SU-DHL-6 (cell line): Measurements from ENCODE around the gene RNF123.

Experiments used
- H2AFZ ChIP-seq: fragments of 200-600 bp; sonication (generic); 2 replicates; pipeline ENCODE4 v1.6.1; 2014; ENCODE audit warnings: low read depth, mild to moderate bottlenecking, moderate library complexity, mixed read lengths, antibody characterized with exemption, low read length; ENCODE audit not compliant: severe bottlenecking
- H3F3A ChIP-seq: fragments of 200-600 bp; shearing (Covaris generic); 2 replicates; pipeline ENCODE4 v1.6.0; 2016; ENCODE audit warnings: antibody characterized with exemption, mild to moderate bottlenecking; ENCODE audit not compliant: insufficient read depth
- H3K27ac ChIP-seq: fragments of 200-600 bp; sonication (generic); 2 replicates; pipeline ENCODE4 v1.5.1; 2016; ENCODE audit warnings: low read depth, mild to moderate bottlenecking, low read length, moderate library complexity, mixed read lengths
- H3K27me3 ChIP-seq: fragments of 200-600 bp; sonication (generic), shearing (Covaris generic); 2 replicates; pipeline ENCODE4 v1.6.0; 2014; ENCODE audit warnings: mild to moderate bottlenecking, low read length
- H3K36me3 ChIP-seq: fragments of 200-600 bp; sonication (generic); 2 replicates; pipeline ENCODE4 v1.6.1; 2014; ENCODE audit warnings: mild to moderate bottlenecking, low read length, mixed read lengths
- H3K4me2 ChIP-seq: fragments of 300-600, 200-600 bp; shearing (Covaris generic), sonication (generic); 2 replicates; pipeline ENCODE4 v1.6.0; 2014; ENCODE audit warnings: low read length, low read depth, mild to moderate bottlenecking; ENCODE audit not compliant: poor library complexity, severe bottlenecking
- H3K4me3 ChIP-seq: fragments of 200-600 bp; sonication (generic); 2 replicates; pipeline ENCODE4 v1.5.1; 2014; ENCODE audit warnings: antibody characterized with exemption, low read length, mild to moderate bottlenecking, mixed read lengths; ENCODE audit not compliant: insufficient read depth, poor library complexity, severe bottlenecking
- H3K79me2 ChIP-seq: fragments of 200-600 bp; sonication (generic); 2 replicates; pipeline ENCODE4 v1.6.1; 2014; ENCODE audit warnings: mild to moderate bottlenecking, low read length, moderate library complexity; ENCODE audit not compliant: insufficient read depth
- H3K9ac ChIP-seq: fragments of 200-600 bp; sonication (generic); 2 replicates; pipeline ENCODE4 v1.7.0; 2014; ENCODE audit warnings: mild to moderate bottlenecking, low read length
- H3K9me2 ChIP-seq: fragments of 200-600 bp; sonication (generic); replicated peaks from 2 replicates; pipeline ENCODE4 v1.6.1; 2014; ENCODE audit warnings: low read length; ENCODE audit not compliant: insufficient read depth
- H3K9me3 ChIP-seq: fragments of 200-600 bp; sonication (generic); 2 replicates; pipeline ENCODE4 v1.6.1; 2014; ENCODE audit warnings: low read length, mixed read lengths; ENCODE audit not compliant: insufficient read depth
- H4K20me1 ChIP-seq: fragments of 200-600 bp; sonication (generic); 2 replicates; pipeline ENCODE4 v1.6.1; 2014; ENCODE audit warnings: low read depth, mild to moderate bottlenecking, antibody characterized with exemption, low read length, moderate library complexity, mixed read lengths
- EZH2phosphoT487 ChIP-seq: fragments of 200-600 bp; sonication (generic), shearing (Covaris generic); conservative IDR thresholded peaks from 2 replicates; pipeline ENCODE4 v1.6.1; 2018; ENCODE audit warnings: mild to moderate bottlenecking, antibody characterized with exemption, low read length, moderate library complexity, mixed read lengths
- TF ChIP-seq, protein P1 (sequence below): fragments of 200-600 bp; sonication (generic); IDR thresholded peaks from one replicate; pipeline ENCODE4 v1.5.1; 2017; ENCODE audit warnings: antibody characterized with exemption, mild to moderate bottlenecking, low read length, moderate library complexity; ENCODE audit not compliant: insufficient read depth, poor library complexity, severe bottlenecking

RNF123 gene

DNA sequence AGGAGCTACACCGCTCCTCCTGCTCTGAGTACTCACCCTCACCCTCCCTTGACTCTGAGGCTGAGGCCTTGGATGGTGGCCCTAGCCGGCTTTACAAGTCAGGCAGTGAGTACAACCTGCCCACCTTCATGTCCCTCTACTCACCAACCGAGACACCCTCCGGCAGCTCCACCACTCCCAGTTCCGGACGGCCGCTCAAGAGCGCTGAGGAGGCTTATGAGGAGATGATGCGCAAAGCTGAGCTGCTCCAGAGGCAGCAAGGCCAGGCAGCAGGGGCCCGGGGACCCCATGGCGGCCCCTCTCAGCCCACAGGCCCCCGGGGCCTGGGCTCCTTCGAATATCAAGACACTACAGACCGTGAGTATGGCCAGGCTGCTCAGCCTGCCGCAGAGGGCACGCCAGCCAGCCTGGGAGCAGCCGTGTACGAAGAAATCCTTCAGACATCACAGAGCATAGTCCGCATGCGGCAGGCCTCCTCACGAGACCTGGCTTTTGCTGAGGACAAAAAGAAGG lies 36.4 kb upstream of the RNF123 start:
- H3K79me2 ChIP-seq, result no peaks in the 10 kb centered on the region
- no peaks in the 10 kb centered on the region for H3K36me3 ChIP-seq
- no peak for TF ChIP-seq EZH2phosphoT487
- TF ChIP-seq, protein P1, sequence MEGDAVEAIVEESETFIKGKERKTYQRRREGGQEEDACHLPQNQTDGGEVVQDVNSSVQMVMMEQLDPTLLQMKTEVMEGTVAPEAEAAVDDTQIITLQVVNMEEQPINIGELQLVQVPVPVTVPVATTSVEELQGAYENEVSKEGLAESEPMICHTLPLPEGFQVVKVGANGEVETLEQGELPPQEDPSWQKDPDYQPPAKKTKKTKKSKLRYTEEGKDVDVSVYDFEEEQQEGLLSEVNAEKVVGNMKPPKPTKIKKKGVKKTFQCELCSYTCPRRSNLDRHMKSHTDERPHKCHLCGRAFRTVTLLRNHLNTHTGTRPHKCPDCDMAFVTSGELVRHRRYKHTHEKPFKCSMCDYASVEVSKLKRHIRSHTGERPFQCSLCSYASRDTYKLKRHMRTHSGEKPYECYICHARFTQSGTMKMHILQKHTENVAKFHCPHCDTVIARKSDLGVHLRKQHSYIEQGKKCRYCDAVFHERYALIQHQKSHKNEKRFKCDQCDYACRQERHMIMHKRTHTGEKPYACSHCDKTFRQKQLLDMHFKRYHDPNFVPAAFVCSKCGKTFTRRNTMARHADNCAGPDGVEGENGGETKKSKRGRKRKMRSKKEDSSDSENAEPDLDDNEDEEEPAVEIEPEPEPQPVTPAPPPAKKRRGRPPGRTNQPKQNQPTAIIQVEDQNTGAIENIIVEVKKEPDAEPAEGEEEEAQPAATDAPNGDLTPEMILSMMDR, result no peak
- H3K9me3 ChIP-seq, result no peaks in the 10 kb centered on the region
- no peaks in the 10 kb centered on the region for H4K20me1 ChIP-seq
- no peak overlapping the region for H2AFZ ChIP-seq
- no peak overlapping the region for H3K4me3 ChIP-seq
- no peaks in the 10 kb centered on the region for H3F3A ChIP-seq
- no peaks in the 10 kb centered on the region for H3K27me3 ChIP-seq
- no peak overlapping the region for H3K9ac ChIP-seq
- no peaks in the 10 kb centered on the region for H3K9me2 ChIP-seq
- H3K27ac ChIP-seq, result no peak overlapping the region
- H3K4me2 ChIP-seq, result no peak overlapping the region

DNA sequence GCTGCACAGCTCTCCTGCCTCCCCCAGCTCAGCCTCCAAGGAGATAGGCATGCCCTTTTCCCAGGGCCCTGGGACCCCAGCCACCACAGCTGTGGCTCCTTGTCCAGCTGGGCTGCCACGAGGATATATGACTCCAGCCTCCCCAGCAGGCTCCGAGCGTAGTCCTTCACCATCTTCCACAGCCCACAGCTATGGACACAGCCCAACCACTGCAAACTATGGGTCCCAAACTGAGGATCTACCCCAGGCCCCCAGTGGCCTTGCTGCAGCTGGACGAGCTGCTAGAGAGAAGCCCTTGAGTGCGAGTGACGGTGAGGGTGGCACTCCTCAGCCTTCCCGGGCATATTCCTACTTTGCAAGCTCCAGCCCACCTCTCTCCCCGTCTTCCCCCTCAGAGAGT lies 35.7 kb upstream of the RNF123 start:
- no peak overlapping the region for H3K4me3 ChIP-seq
- no peaks in the 10 kb centered on the region for H3K27me3 ChIP-seq
- H3K9me2 ChIP-seq, result no peaks in the 10 kb centered on the region
- H3K9me3 ChIP-seq, result no peaks in the 10 kb centered on the region
- no peaks in the 10 kb centered on the region for H4K20me1 ChIP-seq
- H2AFZ ChIP-seq, result no peak overlapping the region
- no peak overlapping the region for H3K4me2 ChIP-seq
- H3K36me3 ChIP-seq, result no peaks in the 10 kb centered on the region
- no peaks in the 10 kb centered on the region for H3K79me2 ChIP-seq
- no peak overlapping the region for H3K27ac ChIP-seq
- TF ChIP-seq, protein P1, result no peak
- no peak for TF ChIP-seq EZH2phosphoT487
- no peak overlapping the region for H3K9ac ChIP-seq
- H3F3A ChIP-seq, result no peaks in the 10 kb centered on the region

DNA sequence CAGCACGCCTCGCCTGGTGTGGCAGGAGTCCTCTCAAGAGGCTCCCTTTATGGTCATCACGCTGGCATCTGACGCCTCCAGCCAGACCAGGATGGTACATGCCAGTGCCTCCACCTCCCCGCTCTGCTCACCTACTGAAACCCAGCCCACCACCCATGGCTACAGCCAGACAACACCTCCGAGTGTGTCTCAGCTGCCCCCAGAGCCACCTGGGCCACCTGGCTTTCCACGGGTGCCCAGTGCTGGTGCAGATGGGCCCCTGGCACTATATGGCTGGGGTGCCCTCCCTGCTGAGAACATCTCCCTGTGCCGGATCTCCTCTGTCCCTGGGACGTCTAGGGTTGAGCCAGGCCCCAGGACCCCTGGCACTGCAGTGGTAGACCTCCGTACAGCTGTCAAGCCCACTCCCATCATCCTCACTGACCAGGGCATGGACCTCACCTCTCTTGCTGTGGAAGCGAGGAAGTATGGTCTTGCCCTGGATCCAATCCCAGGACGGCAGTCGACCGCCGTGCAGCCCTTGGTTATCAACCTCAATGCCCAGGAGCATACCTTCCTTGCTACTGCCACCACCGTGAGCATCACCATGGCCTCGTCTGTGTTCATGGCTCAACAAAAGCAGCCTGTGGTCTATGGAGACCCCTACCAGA lies 35.1 kb upstream of the RNF123 start:
- no peaks in the 10 kb centered on the region for H3K9me2 ChIP-seq
- H3K27ac ChIP-seq, result no peak overlapping the region
- H3K4me3 ChIP-seq, result no peak overlapping the region
- no peak overlapping the region for H3K9ac ChIP-seq
- H4K20me1 ChIP-seq, result no peaks in the 10 kb centered on the region
- H2AFZ ChIP-seq, result no peak overlapping the region
- H3K79me2 ChIP-seq, result no peaks in the 10 kb centered on the region
- H3K36me3 ChIP-seq, result no peaks in the 10 kb centered on the region
- H3K4me2 ChIP-seq, result no peak overlapping the region
- no peaks in the 10 kb centered on the region for H3K27me3 ChIP-seq
- TF ChIP-seq, protein P1, result no peak
- no peaks in the 10 kb centered on the region for H3F3A ChIP-seq
- no peaks in the 10 kb centered on the region for H3K9me3 ChIP-seq
